HL-60 (cell line): ENCODE data around the gene PROM1.

Source experiments
- DNase-seq, 2 experiments: peaks; one replicate each; pipeline ENCODE4 v3.0.0-alpha.2; 2010 to 2020; ENCODE audit warnings: low read depth in 1 of 2, low spot score in 1 of 2
- H3K27ac ChIP-seq: fragments of 250-450 bp; sonication (Bioruptor Pico); replicated peaks from 2 replicates; pipeline ENCODE4 v1.5.1; 2020; ENCODE audit warnings: mild to moderate bottlenecking, moderate library complexity
- H3K27me3 ChIP-seq: fragments of 250-450 bp; sonication (Bioruptor Pico); 2 replicates; pipeline ENCODE4 v1.5.1; 2021; ENCODE audit warnings: mild to moderate bottlenecking, moderate library complexity; ENCODE audit not compliant: insufficient read depth, poor library complexity, severe bottlenecking
- H3K4me3 ChIP-seq: replicated peaks from 2 replicates; pipeline ENCODE4 v1.5.1; 2011; ENCODE audit warnings: mild to moderate bottlenecking, control low read depth, low read length; ENCODE audit not compliant: insufficient read depth
- GABPA ChIP-seq: IDR thresholded peaks from 2 replicates; pipeline ENCODE4 v1.6.1; 2012; ENCODE audit warnings: low read depth
- POLR2AphosphoS5 ChIP-seq: IDR thresholded peaks from 2 replicates; pipeline ENCODE4 v1.6.1; 2012; ENCODE audit warnings: low read depth
- SPI1 ChIP-seq: IDR thresholded peaks from 2 replicates; pipeline ENCODE4 v1.6.1; 2012; ENCODE audit warnings: low read depth, mild to moderate bottlenecking, borderline replicate concordance
- TF ChIP-seq, protein P1 (sequence below): IDR thresholded peaks from 2 replicates; pipeline ENCODE4 v1.6.1; 2012; ENCODE audit warnings: low read depth; ENCODE audit not compliant: insufficient replicate concordance
- TF ChIP-seq, protein P2 (sequence below): IDR thresholded peaks from one replicate; pipeline ENCODE4 v1.5.1; 2011; ENCODE audit warnings: low read length, control low read depth, inconsistent platforms; ENCODE audit not compliant: insufficient read depth

PROM1 gene

GRCh38 chr4:15931451-15932210 is 152.2 kb downstream of the PROM1 start:
- Histone ChIP-seq H3K4me3 (no peak overlapping the region), H3K27ac (no peak overlapping the region), H3K27me3 (no peaks in the 10 kb centered on the region)
- DNase-seq: no peak
- TF ChIP-seq GABPA (no peak), SPI1 (no peak), POLR2AphosphoS5 (no peak)
- TF ChIP-seq, protein P1, sequence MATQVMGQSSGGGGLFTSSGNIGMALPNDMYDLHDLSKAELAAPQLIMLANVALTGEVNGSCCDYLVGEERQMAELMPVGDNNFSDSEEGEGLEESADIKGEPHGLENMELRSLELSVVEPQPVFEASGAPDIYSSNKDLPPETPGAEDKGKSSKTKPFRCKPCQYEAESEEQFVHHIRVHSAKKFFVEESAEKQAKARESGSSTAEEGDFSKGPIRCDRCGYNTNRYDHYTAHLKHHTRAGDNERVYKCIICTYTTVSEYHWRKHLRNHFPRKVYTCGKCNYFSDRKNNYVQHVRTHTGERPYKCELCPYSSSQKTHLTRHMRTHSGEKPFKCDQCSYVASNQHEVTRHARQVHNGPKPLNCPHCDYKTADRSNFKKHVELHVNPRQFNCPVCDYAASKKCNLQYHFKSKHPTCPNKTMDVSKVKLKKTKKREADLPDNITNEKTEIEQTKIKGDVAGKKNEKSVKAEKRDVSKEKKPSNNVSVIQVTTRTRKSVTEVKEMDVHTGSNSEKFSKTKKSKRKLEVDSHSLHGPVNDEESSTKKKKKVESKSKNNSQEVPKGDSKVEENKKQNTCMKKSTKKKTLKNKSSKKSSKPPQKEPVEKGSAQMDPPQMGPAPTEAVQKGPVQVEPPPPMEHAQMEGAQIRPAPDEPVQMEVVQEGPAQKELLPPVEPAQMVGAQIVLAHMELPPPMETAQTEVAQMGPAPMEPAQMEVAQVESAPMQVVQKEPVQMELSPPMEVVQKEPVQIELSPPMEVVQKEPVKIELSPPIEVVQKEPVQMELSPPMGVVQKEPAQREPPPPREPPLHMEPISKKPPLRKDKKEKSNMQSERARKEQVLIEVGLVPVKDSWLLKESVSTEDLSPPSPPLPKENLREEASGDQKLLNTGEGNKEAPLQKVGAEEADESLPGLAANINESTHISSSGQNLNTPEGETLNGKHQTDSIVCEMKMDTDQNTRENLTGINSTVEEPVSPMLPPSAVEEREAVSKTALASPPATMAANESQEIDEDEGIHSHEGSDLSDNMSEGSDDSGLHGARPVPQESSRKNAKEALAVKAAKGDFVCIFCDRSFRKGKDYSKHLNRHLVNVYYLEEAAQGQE: no peak
- TF ChIP-seq, protein P2, sequence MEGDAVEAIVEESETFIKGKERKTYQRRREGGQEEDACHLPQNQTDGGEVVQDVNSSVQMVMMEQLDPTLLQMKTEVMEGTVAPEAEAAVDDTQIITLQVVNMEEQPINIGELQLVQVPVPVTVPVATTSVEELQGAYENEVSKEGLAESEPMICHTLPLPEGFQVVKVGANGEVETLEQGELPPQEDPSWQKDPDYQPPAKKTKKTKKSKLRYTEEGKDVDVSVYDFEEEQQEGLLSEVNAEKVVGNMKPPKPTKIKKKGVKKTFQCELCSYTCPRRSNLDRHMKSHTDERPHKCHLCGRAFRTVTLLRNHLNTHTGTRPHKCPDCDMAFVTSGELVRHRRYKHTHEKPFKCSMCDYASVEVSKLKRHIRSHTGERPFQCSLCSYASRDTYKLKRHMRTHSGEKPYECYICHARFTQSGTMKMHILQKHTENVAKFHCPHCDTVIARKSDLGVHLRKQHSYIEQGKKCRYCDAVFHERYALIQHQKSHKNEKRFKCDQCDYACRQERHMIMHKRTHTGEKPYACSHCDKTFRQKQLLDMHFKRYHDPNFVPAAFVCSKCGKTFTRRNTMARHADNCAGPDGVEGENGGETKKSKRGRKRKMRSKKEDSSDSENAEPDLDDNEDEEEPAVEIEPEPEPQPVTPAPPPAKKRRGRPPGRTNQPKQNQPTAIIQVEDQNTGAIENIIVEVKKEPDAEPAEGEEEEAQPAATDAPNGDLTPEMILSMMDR: no peak

GRCh38 chr4:15930314-15930713 is 153.5 kb downstream of the PROM1 start:
- no peak overlapping the region for H3K27ac ChIP-seq
- TF ChIP-seq SPI1: no peak
- TF ChIP-seq, protein P1: no peak
- TF ChIP-seq, protein P2: no peak
- no peaks in the 10 kb centered on the region for H3K27me3 ChIP-seq
- H3K4me3 ChIP-seq: no peak overlapping the region
- DNase-seq: no peak

DNA sequence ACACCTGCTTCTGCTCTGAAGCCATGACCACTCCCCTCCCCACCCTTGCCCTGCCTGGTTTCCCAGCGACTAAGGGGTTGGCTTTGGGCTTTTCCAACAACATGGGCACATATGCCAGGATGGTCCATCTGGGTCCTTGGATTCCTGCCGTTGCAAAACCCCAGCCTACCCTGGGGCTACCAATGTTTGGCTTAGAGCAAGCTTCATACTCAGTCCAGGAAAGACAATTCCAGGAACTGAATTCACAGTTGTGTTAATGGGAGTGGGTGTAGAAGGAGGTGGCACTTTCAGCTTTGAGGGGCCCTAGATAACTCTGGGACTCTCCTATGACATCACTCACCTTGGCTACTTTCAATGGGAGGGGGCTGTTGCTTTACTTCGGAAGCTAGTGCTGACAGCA is 154.3 kb downstream of the PROM1 start:
- Histone ChIP-seq H3K4me3 (no peak overlapping the region), H3K27me3 (no peaks in the 10 kb centered on the region), H3K27ac (no peak overlapping the region)
- TF ChIP-seq SPI1 (no peak), POLR2AphosphoS5 (no peak)
- TF ChIP-seq, protein P2: no peak
- TF ChIP-seq, protein P1: no peak
- DNase-seq: no peak
